ENCODE measurements around the gene PGK2. TPM values are rescaled to one million over a fixed set of nuclear protein-coding genes. Genes with fewer than 3 reads are reported as not detected.
"Not testable (repeated sequence)": the region's sequence is repeated elsewhere in the genome, so short reads cannot be mapped to it uniquely, and the experiment has no call there.

PGK2 gene
- total RNA-seq, result not detected

DNA sequence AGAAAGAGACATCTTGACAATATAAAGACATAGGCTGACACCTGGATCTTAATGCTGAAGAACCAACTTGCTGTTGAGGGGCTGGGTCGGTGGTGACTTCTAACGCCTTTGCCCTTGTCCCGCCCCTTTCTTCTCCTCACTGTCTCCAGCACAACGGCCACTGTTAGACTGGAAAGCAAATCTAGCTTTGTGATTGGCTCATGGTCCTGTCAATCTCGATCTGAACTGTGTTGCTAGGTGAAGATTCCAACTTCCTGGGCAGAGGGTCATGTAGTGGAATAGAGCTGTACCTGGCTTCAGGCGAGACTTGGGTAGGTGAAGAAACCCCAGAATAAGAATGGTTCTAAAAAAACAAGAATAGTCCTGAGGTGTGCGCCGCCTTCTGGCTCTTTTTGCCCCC is at the start of gene PGK2:
TSS of gene PGK2 (minus strand) at position 110 of the 400 bp plus-strand sequence. CDS start at position 12, 98 bp downstream.
- no peak for DNase-seq

- no peak for DNase-seq
These were observed 48.1 kb upstream of the PGK2 start for GRCh38 chr6:49835140-49835539.

DNA sequence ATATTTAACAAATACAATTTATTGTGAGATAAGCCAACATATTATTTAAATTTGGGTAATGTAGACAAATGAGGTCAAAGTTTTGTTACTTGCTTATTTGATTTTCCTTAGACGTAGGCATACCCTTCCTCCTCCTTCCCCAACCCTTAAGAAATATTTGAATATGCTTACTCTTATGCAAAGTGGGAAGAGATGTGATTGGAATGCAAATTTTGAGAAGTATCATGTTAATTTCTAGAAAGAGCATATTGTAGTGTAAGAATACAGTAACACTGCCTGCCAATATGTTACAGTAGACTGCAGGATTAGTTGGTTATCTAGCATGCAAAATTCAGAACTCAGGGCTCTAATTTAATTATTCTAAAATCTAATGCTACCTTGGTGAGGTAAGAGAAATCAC is 46.3 kb upstream of the PGK2 start:
- no peak for DNase-seq

GRCh38 chr6:49826743-49827406 is 39.8 kb upstream of the PGK2 start:
- DNase-seq, result no peak

- no peak for DNase-seq
These were observed 28.1 kb upstream of the PGK2 start for GRCh38 chr6:49815166-49815565.

DNA sequence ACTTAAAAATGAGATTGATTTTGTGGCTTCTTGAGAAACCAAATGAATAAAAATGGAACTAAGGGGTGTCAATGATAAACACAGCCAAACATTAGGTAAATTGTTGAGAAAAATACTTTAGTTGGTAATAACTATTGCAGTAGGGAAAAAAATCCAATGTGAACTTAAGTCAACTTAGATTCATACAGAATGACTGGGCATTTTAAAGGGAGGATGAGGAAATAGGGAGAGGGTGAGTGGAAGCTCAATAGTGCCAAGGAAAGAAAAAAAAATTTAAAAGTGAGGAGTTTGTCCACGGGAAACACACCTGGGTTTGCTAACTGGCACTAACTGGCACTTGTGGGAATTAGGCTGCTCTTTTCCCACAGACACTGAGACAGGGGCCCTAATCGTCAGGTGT is 26.2 kb upstream of the PGK2 start:
- no peak for DNase-seq

- DNase-seq, result no peak
These were observed 19.1 kb upstream of the PGK2 start for GRCh38 chr6:49806145-49806544.

GRCh38 chr6:49805246-49805645 is 18.2 kb upstream of the PGK2 start:
- no peak for DNase-seq

GRCh38 chr6:49801525-49801924 is 14.4 kb upstream of the PGK2 start:
- DNase-seq, result no peak

- DNase-seq, result no peak
These were observed 12.0 kb upstream of the PGK2 start for GRCh38 chr6:49799090-49799489.

GRCh38 chr6:49796842-49797455 is 9.9 kb upstream of the PGK2 start:
- not testable (repeated sequence) for DNase-seq

DNA sequence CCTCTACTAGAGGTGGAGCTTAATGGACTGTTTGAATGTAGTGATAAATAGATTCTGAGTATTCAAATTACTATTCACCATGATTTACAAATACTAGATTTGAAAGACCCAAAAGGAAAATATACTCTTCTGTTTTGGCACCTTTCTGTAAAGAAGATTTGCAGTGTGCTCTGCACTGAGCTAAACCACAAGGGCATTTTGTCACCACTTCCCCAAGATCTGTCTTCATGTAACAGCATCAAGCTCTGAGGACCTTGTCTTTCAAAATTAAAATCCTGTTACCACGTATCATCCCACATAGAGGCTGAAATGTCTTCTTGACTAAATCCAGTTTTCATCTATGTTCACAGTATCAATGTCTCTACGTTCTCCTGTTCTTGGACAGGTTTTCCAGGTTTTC is 3.3 kb upstream of the PGK2 start:
- no peak for DNase-seq

- DNase-seq, result no peak
These were observed 2.8 kb downstream of the PGK2 start for GRCh38 chr6:49784272-49784671.

DNA sequence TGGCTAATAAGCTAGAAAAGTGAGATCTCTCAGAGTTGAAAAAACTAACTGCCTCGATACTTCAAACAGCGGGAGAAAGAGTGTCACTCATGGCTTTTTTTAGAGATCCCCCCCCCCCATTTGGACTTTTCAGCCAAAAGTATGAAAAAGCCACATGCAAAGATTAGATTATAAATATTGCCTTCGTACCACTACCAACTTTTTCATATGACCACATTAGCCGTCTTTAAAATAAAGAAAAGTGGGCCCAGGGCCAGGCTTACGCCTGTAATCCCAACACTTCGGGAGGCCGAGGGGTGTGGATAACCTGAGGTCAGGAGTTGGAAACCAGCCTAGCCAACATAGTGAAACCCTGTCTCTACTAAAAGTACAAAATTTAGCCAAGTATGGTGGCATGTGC is 4.4 kb downstream of the PGK2 start:
- no peak for DNase-seq

GRCh38 chr6:49782293-49782692 is 4.8 kb downstream of the PGK2 start:
- DNase-seq, result no peak

GRCh38 chr6:49776444-49776843 is 10.6 kb downstream of the PGK2 start:
- no peak for DNase-seq

DNA sequence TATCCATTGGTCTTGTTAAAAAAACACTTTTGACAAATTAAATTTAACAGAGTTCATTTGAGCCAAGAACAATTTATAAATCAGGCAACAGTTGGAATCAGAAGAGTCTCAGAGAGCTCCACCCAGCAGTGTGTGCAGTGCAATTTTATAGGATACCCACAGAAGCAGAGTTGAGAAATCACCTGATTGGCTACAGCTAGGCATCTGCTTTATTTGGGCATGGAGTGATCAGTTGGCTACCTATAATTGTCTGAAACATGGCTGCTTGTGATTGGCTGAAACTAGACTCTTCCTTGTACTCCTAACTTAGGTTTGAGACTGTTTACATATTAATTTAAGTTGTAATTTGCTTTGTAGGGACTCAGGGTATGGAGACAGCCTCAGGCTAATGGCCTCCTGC is 12.0 kb downstream of the PGK2 start:
- no peak for DNase-seq

DNA sequence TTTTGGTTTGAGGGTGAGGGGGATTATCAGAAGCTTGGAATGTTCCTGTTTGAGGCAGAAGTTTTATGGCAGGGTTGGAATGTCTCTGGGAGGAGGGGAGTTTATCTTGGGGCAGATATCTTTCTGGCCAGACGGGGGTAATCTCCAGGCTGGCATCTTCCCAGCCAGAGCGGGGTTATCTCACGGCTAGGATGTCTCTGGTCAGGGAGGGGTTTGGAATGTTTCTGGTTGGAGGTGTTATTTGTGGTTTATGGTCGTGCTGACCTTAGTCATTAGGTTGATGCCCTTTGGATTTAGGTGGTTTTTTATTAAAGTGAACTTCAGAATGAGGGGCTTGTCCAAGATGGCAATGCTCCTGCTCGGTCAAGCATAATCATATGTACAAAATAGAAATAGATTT is 14.8 kb downstream of the PGK2 start:
- no peak for DNase-seq

DNA sequence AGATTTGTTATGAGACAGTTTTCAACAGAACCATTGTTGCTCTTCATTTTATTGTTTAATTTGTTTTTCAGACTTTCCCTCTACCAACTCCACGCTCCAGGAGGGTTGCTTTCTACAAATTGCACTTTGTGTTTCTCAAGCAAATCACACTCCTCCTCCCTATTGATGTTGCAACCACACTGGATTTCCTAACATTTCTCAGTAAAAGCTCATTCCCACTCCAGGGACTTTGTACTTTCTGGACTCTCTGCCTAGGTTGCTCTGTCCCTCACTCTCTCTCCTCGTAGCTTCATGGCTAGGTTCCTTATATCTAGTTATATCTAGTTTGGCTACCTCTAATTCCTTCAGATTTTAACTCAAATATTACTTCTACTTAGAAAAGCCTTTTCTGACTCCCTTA is 20.3 kb downstream of the PGK2 start:
- no peak for DNase-seq

- no peak for DNase-seq
These were observed 22.4 kb downstream of the PGK2 start for GRCh38 chr6:49764571-49765236.

DNA sequence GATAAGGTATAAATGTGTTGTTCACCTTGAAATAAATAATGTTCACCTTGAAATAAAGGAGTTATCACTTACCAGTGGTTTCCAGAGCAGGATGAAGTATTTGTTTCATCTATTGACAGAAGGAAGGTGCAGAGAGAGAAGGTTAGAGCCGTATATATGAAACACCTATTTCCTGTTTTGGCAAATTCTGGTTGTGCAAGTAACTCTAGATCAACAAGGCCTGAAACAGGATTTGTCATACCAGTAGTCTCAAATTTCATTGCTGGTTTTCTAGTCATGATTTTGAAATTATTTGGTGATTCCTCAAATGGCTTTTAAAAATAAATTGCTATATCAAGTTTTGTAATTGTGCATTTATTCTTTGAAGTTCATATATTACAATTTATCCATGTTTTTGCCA is 42.8 kb downstream of the PGK2 start, which contains the start of gene CRISP3:
TSS of gene CRISP3 (minus strand) at position 130 of the 400 bp plus-strand sequence. CDS start at position 109, 21 bp downstream.
- no peak for DNase-seq

GRCh38 chr6:49743429-49743828 is 43.7 kb downstream of the PGK2 start:
- DNase-seq, result no peak

- no peak for DNase-seq
These were observed 47.7 kb downstream of the PGK2 start for GRCh38 chr6:49739423-49739822.

DNA sequence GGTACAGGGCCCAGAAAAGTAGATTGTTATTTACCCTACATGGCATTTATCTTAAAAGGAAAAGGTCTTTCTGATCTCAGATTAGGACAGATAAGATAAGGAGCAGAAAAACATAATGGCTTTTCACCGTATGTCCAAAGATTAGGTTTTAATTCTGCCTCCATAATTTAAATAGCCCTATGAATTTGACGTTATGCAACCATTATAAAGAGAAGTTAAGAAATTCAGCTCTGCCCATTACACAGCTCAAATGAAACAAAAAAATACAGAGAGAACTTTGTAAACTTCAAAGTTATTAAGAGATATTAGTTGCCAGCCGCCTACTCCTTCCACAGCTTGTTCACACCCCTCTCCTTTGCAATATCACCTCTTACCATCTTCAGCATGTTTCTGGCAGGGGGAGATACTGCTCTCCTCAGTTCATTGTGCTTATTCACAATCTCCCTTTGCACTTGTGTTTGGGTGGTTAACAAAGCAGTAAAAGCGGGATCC is 51.0 kb downstream of the PGK2 start:
- no peak for DNase-seq
